ENCODE data around the gene C6orf89.

The C6orf89 gene

GRCh38 chr6:36852481-36853147, 33.1 kb upstream of the C6orf89 start:
- no peak for DNase-seq (ENCODE audit: low read depth)

GRCh38 chr6:36853325-36853724, 32.4 kb upstream of the C6orf89 start:
- DNase-seq (ENCODE audit: low read depth) = no peak

- DNase-seq (ENCODE audit: low read depth) = no peak
These were observed 30.0 kb upstream of the C6orf89 start for GRCh38 chr6:36855750-36856149.

DNA sequence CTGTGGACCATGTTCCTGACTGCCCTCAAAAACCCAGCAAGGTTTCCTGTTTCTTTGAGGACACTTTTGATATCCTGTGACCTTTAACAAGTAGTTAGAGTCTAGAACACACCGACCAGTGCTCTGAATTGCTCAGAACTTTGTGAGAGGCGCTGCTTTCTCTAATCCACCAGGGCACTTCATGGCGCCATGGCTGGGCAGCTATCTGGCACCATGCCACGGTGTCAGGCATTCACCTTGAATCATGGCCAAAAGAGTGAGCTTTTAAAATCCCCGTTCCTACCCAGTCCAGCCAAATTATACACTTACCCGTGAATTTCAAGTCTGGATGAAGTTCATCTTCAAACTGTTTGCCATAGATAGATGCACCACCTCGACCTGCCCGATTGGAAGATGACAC, 29.5 kb upstream of the C6orf89 start:
- DNase-seq (ENCODE audit: low read depth) = no peak

GRCh38 chr6:36857325-36857724, 28.4 kb upstream of the C6orf89 start:
- DNase-seq (ENCODE audit: low read depth) = no peak

- no peak for DNase-seq (ENCODE audit: low read depth)
These were observed 27.3 kb upstream of the C6orf89 start for GRCh38 chr6:36858407-36858981.

- DNase-seq (ENCODE audit: low read depth) = no peak
These were observed 25.6 kb upstream of the C6orf89 start for GRCh38 chr6:36860126-36860525.

DNA sequence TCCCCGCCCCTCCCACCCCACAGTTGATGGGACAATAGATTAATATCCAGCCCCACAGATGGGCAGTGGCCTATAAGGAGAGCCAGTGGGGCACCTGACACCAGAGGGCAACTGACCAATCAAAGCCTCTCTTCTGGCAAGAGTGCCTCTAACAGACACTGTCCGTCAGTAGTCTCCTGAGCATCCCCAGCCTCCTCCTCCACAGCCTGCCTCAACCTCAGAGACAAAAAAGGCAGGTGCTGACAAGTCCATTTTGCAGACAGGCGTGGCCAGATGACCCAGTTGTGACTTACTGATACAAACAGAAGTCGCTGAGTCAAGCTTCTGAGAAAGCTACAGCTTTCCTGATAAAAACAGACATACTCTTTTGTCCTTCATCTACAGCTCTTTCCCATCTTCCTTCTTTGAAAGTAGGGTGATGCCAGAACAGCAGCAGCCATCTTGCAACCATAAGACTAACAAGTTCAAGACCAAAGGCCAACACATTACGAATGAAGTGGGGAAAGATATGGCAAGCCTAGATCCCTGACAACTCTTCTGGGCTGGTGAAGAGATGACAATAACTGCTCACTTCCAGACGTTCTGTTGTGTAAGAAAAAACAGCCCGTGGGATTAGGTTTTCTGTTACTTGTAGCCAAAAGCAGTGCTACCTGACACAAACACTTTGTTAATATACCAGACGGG, 23.4 kb upstream of the C6orf89 start:
- DNase-seq (ENCODE audit: low read depth) = no peak

GRCh38 chr6:36862848-36863382, 22.8 kb upstream of the C6orf89 start:
- DNase-seq (ENCODE audit: low read depth) = no peak

GRCh38 chr6:36863670-36864540, 21.8 kb upstream of the C6orf89 start:
- DNase-seq (ENCODE audit: low read depth) = no peak

- no peak for DNase-seq (ENCODE audit: low read depth)
These were observed 19.9 kb upstream of the C6orf89 start for GRCh38 chr6:36865835-36866234.

GRCh38 chr6:36867471-36868224, 18.1 kb upstream of the C6orf89 start:
- DNase-seq (ENCODE audit: low read depth) = no peak

- no peak for DNase-seq (ENCODE audit: low read depth)
These were observed 14.1 kb upstream of the C6orf89 start for GRCh38 chr6:36871686-36872085.

GRCh38 chr6:36873115-36873514, 12.6 kb upstream of the C6orf89 start:
- no peak for DNase-seq (ENCODE audit: low read depth)

DNA sequence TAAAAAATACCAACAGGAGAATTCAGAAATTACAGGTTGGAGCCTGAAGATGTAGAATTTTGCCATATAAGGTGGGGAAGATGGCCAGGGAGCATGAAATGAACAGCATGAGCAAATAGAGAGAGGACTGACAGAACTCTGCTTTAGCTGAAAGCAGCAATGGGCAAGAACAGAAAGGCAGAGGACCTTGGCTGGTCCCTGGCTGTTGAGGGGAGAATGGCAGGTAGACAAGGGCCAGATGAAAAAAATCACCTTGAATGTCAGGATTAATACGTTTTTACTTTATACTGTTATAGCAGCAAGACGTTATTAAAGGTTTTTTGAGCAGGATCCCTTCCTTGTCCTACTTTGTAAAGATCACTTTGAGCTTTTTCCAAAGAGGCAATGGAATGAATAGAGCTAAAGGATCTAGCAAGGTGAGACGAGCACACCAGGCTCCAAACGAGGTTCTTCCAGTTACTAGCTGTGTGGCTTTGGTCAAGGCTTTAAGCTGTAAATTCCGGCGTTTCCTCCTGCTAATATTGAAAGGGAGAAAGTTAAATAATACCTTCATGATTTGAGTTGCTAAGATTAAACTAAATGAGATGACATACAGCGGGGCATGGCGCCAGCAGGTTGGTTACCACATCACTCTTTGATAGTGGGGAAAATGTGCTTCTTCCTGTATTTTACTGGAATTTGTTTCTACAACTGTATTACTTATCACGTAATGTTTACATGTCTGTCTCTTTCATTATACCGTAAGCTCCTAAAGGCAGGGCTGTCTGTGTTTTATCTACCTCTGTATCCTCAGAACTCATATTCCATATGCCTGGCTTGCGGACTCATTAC, 11.9 kb upstream of the C6orf89 start:
- DNase-seq (ENCODE audit: low read depth) = no peak

GRCh38 chr6:36874443-36875249, 11.1 kb upstream of the C6orf89 start, which contains the start of gene PPIL1:
Gene PPIL1 (minus strand): TSS chr6:36874803. CDS start chr6:36874772, 31 bp downstream.
- peak; percentile 61 for DNase-seq (ENCODE audit: low read depth)

GRCh38 chr6:36875250-36875633, 10.5 kb upstream of the C6orf89 start:
- no peak for DNase-seq (ENCODE audit: low read depth)

- DNase-seq (ENCODE audit: low read depth) = no peak
These were observed 1.1 kb upstream of the C6orf89 start for GRCh38 chr6:36884610-36885009.

GRCh38 chr6:36886950-36887618, 1.3 kb downstream of the C6orf89 start:
- no peak for DNase-seq (ENCODE audit: low read depth)

All from stimulated activated CD8-positive, alpha-beta memory T cell treated with anti-CD3 and anti-CD28 coated beads, Interleukin-4, amount 100 ng/mL, for 24 hours (primary cell).